Astrocyte (in vitro differentiated cells and primary cell): ENCODE results near the gene PDLIM5. TPM values are rescaled to one million over a fixed set of nuclear protein-coding genes. Genes with fewer than 3 reads are reported as not detected.

ENCODE experiments used
- DNase-seq: peaks from one replicate; pipeline ENCODE4 v3.0.0-alpha.2; 2010; ENCODE audit warnings: low read depth
- FAIRE-seq: peaks from 2 replicates; lab custom pipeline; 2011; peaks lifted over from hg19 to GRCh38; lab: Jason Lieb, UNC
- H2AFZ ChIP-seq: 2 replicates; pipeline ENCODE4 v1.6.0; 2012; ENCODE audit warnings: low read depth, low read length, inconsistent platforms
- H3K27ac ChIP-seq: 2 replicates; pipeline ENCODE4 v1.5.1; 2011; ENCODE audit warnings: low read depth, low read length, inconsistent platforms
- H3K27me3 ChIP-seq: 2 replicates; pipeline ENCODE4 v1.6.0; 2011; ENCODE audit warnings: low read length, inconsistent platforms; ENCODE audit not compliant: insufficient read depth
- H3K36me3 ChIP-seq: 2 replicates; pipeline ENCODE4 v1.5.1; 2011; ENCODE audit warnings: low read length, inconsistent platforms; ENCODE audit not compliant: insufficient read depth
- H3K4me1 ChIP-seq: 2 replicates; pipeline ENCODE4 v1.5.1; 2011; ENCODE audit warnings: low read length, inconsistent platforms; ENCODE audit not compliant: insufficient read depth
- H3K4me2 ChIP-seq: 2 replicates; pipeline ENCODE4 v1.6.0; 2012; ENCODE audit warnings: low read length, inconsistent platforms
- H3K4me3 ChIP-seq: 2 replicates; pipeline ENCODE4 v1.5.1; 2011; ENCODE audit warnings: low read depth, mild to moderate bottlenecking, low read length, inconsistent platforms; ENCODE audit not compliant: insufficient read depth
- H3K79me2 ChIP-seq: 2 replicates; pipeline ENCODE4 v1.6.0; 2012; ENCODE audit warnings: mild to moderate bottlenecking, low read length, inconsistent platforms; ENCODE audit not compliant: insufficient read depth
- H3K9ac ChIP-seq: 2 replicates; pipeline ENCODE4 v1.6.0; 2012; ENCODE audit warnings: mild to moderate bottlenecking, low read length, inconsistent platforms
- H3K9me3 ChIP-seq: 2 replicates; pipeline ENCODE4 v1.5.1; 2012; ENCODE audit warnings: low read depth, mild to moderate bottlenecking, low read length, inconsistent platforms; ENCODE audit not compliant: insufficient read depth
- H4K20me1 ChIP-seq: 2 replicates; pipeline ENCODE4 v1.6.0; 2012; ENCODE audit warnings: low read length, inconsistent platforms; ENCODE audit not compliant: insufficient read depth
- H3K27ac Mint-ChIP-seq: one replicate; pipeline ENCODE4 v1.8.0; 2021; ENCODE audit warnings: mild to moderate bottlenecking, mixed read lengths; ENCODE audit not compliant: unreplicated experiment
- H3K27me3 Mint-ChIP-seq: one replicate; pipeline ENCODE4 v1.8.0; 2021; ENCODE audit warnings: low read depth, mixed read lengths; ENCODE audit not compliant: unreplicated experiment
- H3K36me3 Mint-ChIP-seq: one replicate; pipeline ENCODE4 v1.8.0; 2021; ENCODE audit warnings: low read depth, mixed read lengths; ENCODE audit not compliant: unreplicated experiment
- H3K4me1 Mint-ChIP-seq: one replicate; pipeline ENCODE4 v1.8.0; 2021; ENCODE audit warnings: low read depth, mixed read lengths; ENCODE audit not compliant: unreplicated experiment
- H3K4me3 Mint-ChIP-seq: one replicate; pipeline ENCODE4 v1.8.0; 2021; ENCODE audit warnings: mild to moderate bottlenecking, moderate library complexity, mixed read lengths; ENCODE audit not compliant: unreplicated experiment
- H3K9me3 Mint-ChIP-seq: one replicate; pipeline ENCODE4 v1.8.0; 2021; ENCODE audit warnings: mild to moderate bottlenecking, mixed read lengths; ENCODE audit not compliant: unreplicated experiment
- CTCF ChIP-seq: IDR thresholded peaks from 2 replicates; pipeline ENCODE4 v1.5.1; 2011; ENCODE audit warnings: low read depth, mild to moderate bottlenecking, inconsistent platforms, low read length, moderate library complexity; ENCODE audit not compliant: insufficient read depth
- EZH2 ChIP-seq: IDR thresholded peaks from 2 replicates; pipeline ENCODE4 v1.6.1; 2012; ENCODE audit warnings: mild to moderate bottlenecking, low read length, inconsistent platforms; ENCODE audit not compliant: insufficient read depth
- total RNA-seq: library from RNA; stranded (reverse); gene quantifications from 2 replicates; pipeline ENCODE4 v1.2.1, GENCODE V29; 2021

The PDLIM5 gene
- total RNA-seq, 1 donor from 2014 or later = 181 TPM

GRCh38 chr4:94495408-94495807 lies 43.7 kb downstream of the PDLIM5 start:
- H3K27me3 Mint-ChIP-seq = no peaks in the 10 kb centered on the region
- peaks cover 56% of the 10 kb centered on the region for H4K20me1 ChIP-seq
- peaks cover 19% of the 10 kb centered on the region for H3K4me1 Mint-ChIP-seq
- no peak overlapping the region for H3K27ac ChIP-seq
- no peak for DNase-seq
- no peak overlapping the region for H3K9ac ChIP-seq
- H3K27ac Mint-ChIP-seq = no peak overlapping the region
- no peak overlapping the region for H3K4me2 ChIP-seq
- H3K27me3 ChIP-seq = no peaks in the 10 kb centered on the region
- H3K9me3 ChIP-seq = no peaks in the 10 kb centered on the region
- TF ChIP-seq CTCF (no peak), EZH2 (no peak)
- no peak overlapping the region for H3K4me3 ChIP-seq
- peaks cover 6% of the 10 kb centered on the region for H3K36me3 ChIP-seq
- peaks cover 7% of the 10 kb centered on the region for H3K4me1 ChIP-seq
- H3K36me3 Mint-ChIP-seq = peaks cover 7% of the 10 kb centered on the region
- no peak for FAIRE-seq
- no peak overlapping the region for H2AFZ ChIP-seq
- H3K9me3 Mint-ChIP-seq = no peaks in the 10 kb centered on the region
- H3K79me2 ChIP-seq = peaks cover 98% of the 10 kb centered on the region
- H3K4me3 Mint-ChIP-seq = no peak overlapping the region

- Histone ChIP-seq H3K9ac (no peak overlapping the region), H2AFZ (no peak overlapping the region), H3K4me3 (no peak overlapping the region), H3K4me1 (no peaks in the 10 kb centered on the region), H3K27ac (no peak overlapping the region), H3K27me3 (no peaks in the 10 kb centered on the region), H3K9me3 (no peaks in the 10 kb centered on the region), H3K4me2 (no peak overlapping the region), H4K20me1 (peaks cover 58% of the 10 kb centered on the region), H3K36me3 (peaks cover 3% of the 10 kb centered on the region), H3K79me2 (peaks cover 99% of the 10 kb centered on the region)
- no peak overlapping the region for H3K4me3 Mint-ChIP-seq
- DNase-seq (no peak), FAIRE-seq (peak; percentile 50)
- H3K27ac Mint-ChIP-seq = no peak overlapping the region
- no peaks in the 10 kb centered on the region for H3K27me3 Mint-ChIP-seq
- H3K4me1 Mint-ChIP-seq = peaks cover 8% of the 10 kb centered on the region
- TF ChIP-seq CTCF = no peak
- TF ChIP-seq EZH2 = no peak
- peaks cover 9% of the 10 kb centered on the region for H3K36me3 Mint-ChIP-seq
- no peaks in the 10 kb centered on the region for H3K9me3 Mint-ChIP-seq
Measured at GRCh38 chr4:94497690-94498089, 45.9 kb downstream of the PDLIM5 start.

- TF ChIP-seq EZH2 (no peak), CTCF (no peak)
- no peak overlapping the region for H3K27ac Mint-ChIP-seq
- no peak overlapping the region for H2AFZ ChIP-seq
- no peak overlapping the region for H3K4me3 ChIP-seq
- no peak overlapping the region for H3K9ac ChIP-seq
- H3K27me3 Mint-ChIP-seq = no peaks in the 10 kb centered on the region
- peaks cover 8% of the 10 kb centered on the region for H3K4me1 Mint-ChIP-seq
- no peak for DNase-seq
- no peaks in the 10 kb centered on the region for H3K9me3 ChIP-seq
- H3K79me2 ChIP-seq = peaks cover 99% of the 10 kb centered on the region
- H3K27me3 ChIP-seq = no peaks in the 10 kb centered on the region
- H3K36me3 Mint-ChIP-seq = peaks cover 11% of the 10 kb centered on the region
- no peaks in the 10 kb centered on the region for H3K4me1 ChIP-seq
- H3K4me2 ChIP-seq = no peak overlapping the region
- no peak overlapping the region for H3K4me3 Mint-ChIP-seq
- no peak for FAIRE-seq
- H3K9me3 Mint-ChIP-seq = no peaks in the 10 kb centered on the region
- no peak overlapping the region for H3K27ac ChIP-seq
- peaks cover 3% of the 10 kb centered on the region for H3K36me3 ChIP-seq
- peaks cover 56% of the 10 kb centered on the region for H4K20me1 ChIP-seq
Measured at GRCh38 chr4:94498502-94498901, 46.8 kb downstream of the PDLIM5 start.
